ENCODE data around the gene FERMT2. TPM values are rescaled to one million over a fixed set of nuclear protein-coding genes. Genes with fewer than 3 reads are reported as not detected.

The FERMT2 gene
- total RNA-seq, 1 donor from 2014 or later = 324 TPM

GRCh38 chr14:52863334-52863700 is 87.5 kb downstream of the FERMT2 start:
- H3K27me3 Mint-ChIP-seq (ENCODE audit: low read depth, unreplicated experiment) = no peaks in the 10 kb centered on the region
- no peak for TF ChIP-seq EZH2 (IDR thresholded peaks at IDR 0.05; ENCODE audit: insufficient read depth, low read length)
- TF ChIP-seq CTCF (IDR thresholded peaks at IDR 0.05; ENCODE audit: insufficient read depth, low read depth, low read length) = no peak
- peaks cover 19% of the 10 kb centered on the region for H3K36me3 Mint-ChIP-seq (ENCODE audit: low read depth, unreplicated experiment)
- peak overlapping the region; percentile 56 for H3K27ac Mint-ChIP-seq (ENCODE audit: unreplicated experiment)
- Histone ChIP-seq H3K36me3 (ENCODE audit: insufficient read depth, low read length) (peaks cover 63% of the 10 kb centered on the region), H3K79me2 (ENCODE audit: insufficient read depth, low read length) (peaks cover 37% of the 10 kb centered on the region), H3K27ac (ENCODE audit: low read depth, low read length) (peak overlapping the region; percentile 78), H3K9me3 (ENCODE audit: insufficient read depth, low read depth, low read length) (no peaks in the 10 kb centered on the region), H3K4me2 (ENCODE audit: low read length) (peak overlapping the region; percentile 46), H3K9ac (ENCODE audit: low read length) (peak overlapping the region; percentile 63), H3K27me3 (ENCODE audit: insufficient read depth, low read length) (no peaks in the 10 kb centered on the region), H2AFZ (ENCODE audit: low read depth, low read length) (no peak overlapping the region), H3K4me3 (ENCODE audit: insufficient read depth, low read depth, low read length) (no peak overlapping the region), H3K4me1 (ENCODE audit: insufficient read depth, low read length) (peaks cover 12% of the 10 kb centered on the region), H4K20me1 (ENCODE audit: insufficient read depth, low read length) (peaks cover 5% of the 10 kb centered on the region)
- DNase-seq (ENCODE audit: low read depth) (no peak), FAIRE-seq (no peak)
- peaks cover 14% of the 10 kb centered on the region for H3K4me1 Mint-ChIP-seq (ENCODE audit: low read depth, unreplicated experiment)
- no peak overlapping the region for H3K4me3 Mint-ChIP-seq (ENCODE audit: unreplicated experiment)
- no peaks in the 10 kb centered on the region for H3K9me3 Mint-ChIP-seq (ENCODE audit: unreplicated experiment)

GRCh38 chr14:52862632-52863333 is 88.1 kb downstream of the FERMT2 start:
- H3K9me3 ChIP-seq (ENCODE audit: insufficient read depth, low read depth, low read length) = no peaks in the 10 kb centered on the region
- peaks cover 5% of the 10 kb centered on the region for H4K20me1 ChIP-seq (ENCODE audit: insufficient read depth, low read length)
- TF ChIP-seq CTCF (IDR thresholded peaks at IDR 0.05; ENCODE audit: insufficient read depth, low read depth, low read length) (no peak), EZH2 (IDR thresholded peaks at IDR 0.05; ENCODE audit: insufficient read depth, low read length) (no peak)
- Mint-ChIP-seq H3K4me3 (ENCODE audit: unreplicated experiment) (no peak overlapping the region), H3K9me3 (ENCODE audit: unreplicated experiment) (no peaks in the 10 kb centered on the region), H3K27ac (ENCODE audit: unreplicated experiment) (peak overlapping the region; percentile 81), H3K36me3 (ENCODE audit: low read depth, unreplicated experiment) (peaks cover 23% of the 10 kb centered on the region), H3K4me1 (ENCODE audit: low read depth, unreplicated experiment) (peaks cover 14% of the 10 kb centered on the region), H3K27me3 (ENCODE audit: low read depth, unreplicated experiment) (no peaks in the 10 kb centered on the region)
- DNase-seq (ENCODE audit: low read depth) = peak; percentile 79
- peak overlapping the region; percentile 46 for H3K4me2 ChIP-seq (ENCODE audit: low read length)
- peaks cover 64% of the 10 kb centered on the region for H3K36me3 ChIP-seq (ENCODE audit: insufficient read depth, low read length)
- H3K27me3 ChIP-seq (ENCODE audit: insufficient read depth, low read length) = no peaks in the 10 kb centered on the region
- peaks cover 34% of the 10 kb centered on the region for H3K79me2 ChIP-seq (ENCODE audit: insufficient read depth, low read length)
- peaks cover 12% of the 10 kb centered on the region for H3K4me1 ChIP-seq (ENCODE audit: insufficient read depth, low read length)
- peak overlapping the region; percentile 78 for H3K27ac ChIP-seq (ENCODE audit: low read depth, low read length)
- FAIRE-seq = no peak
- H3K4me3 ChIP-seq (ENCODE audit: insufficient read depth, low read depth, low read length) = no peak overlapping the region
- no peak overlapping the region for H2AFZ ChIP-seq (ENCODE audit: low read depth, low read length)
- peak overlapping the region; percentile 34 for H3K9ac ChIP-seq (ENCODE audit: low read length)

- Mint-ChIP-seq H3K9me3 (ENCODE audit: unreplicated experiment) (no peaks in the 10 kb centered on the region), H3K36me3 (ENCODE audit: low read depth, unreplicated experiment) (peaks cover 27% of the 10 kb centered on the region), H3K27me3 (ENCODE audit: low read depth, unreplicated experiment) (no peaks in the 10 kb centered on the region), H3K4me1 (ENCODE audit: low read depth, unreplicated experiment) (peaks cover 16% of the 10 kb centered on the region), H3K27ac (ENCODE audit: unreplicated experiment) (no peak overlapping the region), H3K4me3 (ENCODE audit: unreplicated experiment) (no peak overlapping the region)
- Histone ChIP-seq H3K79me2 (ENCODE audit: insufficient read depth, low read length) (peaks cover 20% of the 10 kb centered on the region), H3K36me3 (ENCODE audit: insufficient read depth, low read length) (peaks cover 62% of the 10 kb centered on the region), H4K20me1 (ENCODE audit: insufficient read depth, low read length) (peaks cover 5% of the 10 kb centered on the region), H3K27me3 (ENCODE audit: insufficient read depth, low read length) (no peaks in the 10 kb centered on the region), H3K9ac (ENCODE audit: low read length) (no peak overlapping the region), H3K4me3 (ENCODE audit: insufficient read depth, low read depth, low read length) (no peak overlapping the region), H3K27ac (ENCODE audit: low read depth, low read length) (no peak overlapping the region), H3K4me2 (ENCODE audit: low read length) (no peak overlapping the region), H3K4me1 (ENCODE audit: insufficient read depth, low read length) (peaks cover 12% of the 10 kb centered on the region), H3K9me3 (ENCODE audit: insufficient read depth, low read depth, low read length) (no peaks in the 10 kb centered on the region), H2AFZ (ENCODE audit: low read depth, low read length) (no peak overlapping the region)
- TF ChIP-seq CTCF (IDR thresholded peaks at IDR 0.05; ENCODE audit: insufficient read depth, low read depth, low read length) (no peak), EZH2 (IDR thresholded peaks at IDR 0.05; ENCODE audit: insufficient read depth, low read length) (no peak)
- no peak for FAIRE-seq
- DNase-seq (ENCODE audit: low read depth) = no peak
These were observed 89.4 kb downstream of the FERMT2 start for GRCh38 chr14:52861403-52861802.
